ENCODE results near the gene DRC7. TPM values are rescaled to one million over a fixed set of nuclear protein-coding genes. Genes with fewer than 3 reads are reported as not detected.

The DRC7 gene
- total RNA-seq, 2 experiments from 2014 or later = not detected

GRCh38 chr16:57758331-57759117, 63.9 kb downstream of the DRC7 start:
- Mint-ChIP-seq H3K4me3 (no peak overlapping the region), H3K9me3 (no peaks in the 10 kb centered on the region), H3K27ac (no peak overlapping the region), H3K4me1 (no peaks in the 10 kb centered on the region), H3K36me3 (ENCODE audit: low read depth) (peaks cover 2% of the 10 kb centered on the region), H3K27me3 (no peaks in the 10 kb centered on the region)
- ChIA-PET CTCF (interaction anchor here (1.7 to 2.1 kb wide), 3 partner anchors 12 to 182 kb away, joined by 4 to 7 read pairs (median 5); no protein-coding TSS in a partner anchor), POLR2A (no interaction called here)
- DNase-seq = no peak

- ChIA-PET CTCF (no interaction called here), POLR2A (no interaction called here)
- DNase-seq = no peak
- H3K27me3 Mint-ChIP-seq = no peaks in the 10 kb centered on the region
- H3K9me3 Mint-ChIP-seq = no peaks in the 10 kb centered on the region
- peaks cover 2% of the 10 kb centered on the region for H3K36me3 Mint-ChIP-seq (ENCODE audit: low read depth)
- H3K27ac Mint-ChIP-seq = no peak overlapping the region
- H3K4me1 Mint-ChIP-seq = no peaks in the 10 kb centered on the region
- H3K4me3 Mint-ChIP-seq = no peak overlapping the region
These were observed 64.5 kb downstream of the DRC7 start for GRCh38 chr16:57759131-57759530.

- CTCF ChIA-PET = no interaction called here
These were observed 65.1 kb downstream of the DRC7 start for GRCh38 chr16:57759541-57760356.

GRCh38 chr16:57760357-57761160, 66.0 kb downstream of the DRC7 start:
- Mint-ChIP-seq H3K4me3 (no peak overlapping the region), H3K27ac (no peak overlapping the region), H3K27me3 (no peaks in the 10 kb centered on the region), H3K9me3 (no peaks in the 10 kb centered on the region), H3K4me1 (no peaks in the 10 kb centered on the region), H3K36me3 (ENCODE audit: low read depth) (peaks cover 2% of the 10 kb centered on the region)
- CTCF ChIA-PET = no interaction called here
- no peak for DNase-seq
- POLR2A ChIA-PET = no interaction called here

More at GRCh38 chr16:57759541-57760356, 65.1 kb downstream of the DRC7 start:
- H3K4me3 Mint-ChIP-seq = no peak overlapping the region
- no peaks in the 10 kb centered on the region for H3K27me3 Mint-ChIP-seq
- POLR2A ChIA-PET = no interaction called here
- no peaks in the 10 kb centered on the region for H3K4me1 Mint-ChIP-seq
- no peak overlapping the region for H3K27ac Mint-ChIP-seq
- H3K9me3 Mint-ChIP-seq = no peaks in the 10 kb centered on the region
- DNase-seq = no peak
- H3K36me3 Mint-ChIP-seq (ENCODE audit: low read depth) = peaks cover 2% of the 10 kb centered on the region

GRCh38 chr16:57761301-57761700, 66.7 kb downstream of the DRC7 start:
- Mint-ChIP-seq H3K27me3 (no peaks in the 10 kb centered on the region), H3K9me3 (no peaks in the 10 kb centered on the region), H3K4me1 (no peaks in the 10 kb centered on the region), H3K4me3 (no peak overlapping the region), H3K36me3 (ENCODE audit: low read depth) (no peaks in the 10 kb centered on the region), H3K27ac (no peak overlapping the region)
- ChIA-PET CTCF (no interaction called here), POLR2A (no interaction called here)
- no peak for DNase-seq

GRCh38 chr16:57761957-57762356, 67.4 kb downstream of the DRC7 start:
- POLR2A ChIA-PET = no interaction called here
- no peak for DNase-seq
- H3K4me3 Mint-ChIP-seq = no peak overlapping the region
- no peaks in the 10 kb centered on the region for H3K27me3 Mint-ChIP-seq
- H3K9me3 Mint-ChIP-seq = no peaks in the 10 kb centered on the region
- H3K36me3 Mint-ChIP-seq (ENCODE audit: low read depth) = no peaks in the 10 kb centered on the region
- CTCF ChIA-PET = no interaction called here
- no peaks in the 10 kb centered on the region for H3K4me1 Mint-ChIP-seq
- H3K27ac Mint-ChIP-seq = no peak overlapping the region

GRCh38 chr16:57762365-57763040, 67.9 kb downstream of the DRC7 start:
- Mint-ChIP-seq H3K9me3 (no peaks in the 10 kb centered on the region), H3K36me3 (ENCODE audit: low read depth) (no peaks in the 10 kb centered on the region), H3K4me1 (no peaks in the 10 kb centered on the region), H3K27ac (no peak overlapping the region), H3K27me3 (no peaks in the 10 kb centered on the region), H3K4me3 (no peak overlapping the region)
- no peak for DNase-seq
- ChIA-PET CTCF (no interaction called here), POLR2A (no interaction called here)

GRCh38 chr16:57763285-57764005, 68.8 kb downstream of the DRC7 start:
- DNase-seq = no peak
- Mint-ChIP-seq H3K27ac (no peak overlapping the region), H3K4me1 (no peaks in the 10 kb centered on the region), H3K27me3 (no peaks in the 10 kb centered on the region), H3K36me3 (ENCODE audit: low read depth) (no peaks in the 10 kb centered on the region), H3K9me3 (no peaks in the 10 kb centered on the region), H3K4me3 (no peak overlapping the region)
- POLR2A ChIA-PET = no interaction called here
- CTCF ChIA-PET = no interaction called here

- no peak overlapping the region for H3K27ac Mint-ChIP-seq
- H3K9me3 Mint-ChIP-seq = no peaks in the 10 kb centered on the region
- H3K4me1 Mint-ChIP-seq = no peaks in the 10 kb centered on the region
- DNase-seq = no peak
- ChIA-PET POLR2A (no interaction called here), CTCF (no interaction called here)
- no peak overlapping the region for H3K4me3 Mint-ChIP-seq
- no peaks in the 10 kb centered on the region for H3K27me3 Mint-ChIP-seq
- H3K36me3 Mint-ChIP-seq (ENCODE audit: low read depth) = no peaks in the 10 kb centered on the region
These were observed 69.4 kb downstream of the DRC7 start for GRCh38 chr16:57764006-57764340.

- DNase-seq = peak; percentile 23
- H3K4me1 Mint-ChIP-seq = no peaks in the 10 kb centered on the region
- H3K4me3 Mint-ChIP-seq = no peak overlapping the region
- H3K27ac Mint-ChIP-seq = no peak overlapping the region
- ChIA-PET POLR2A (no interaction called here), CTCF (no interaction called here)
- H3K9me3 Mint-ChIP-seq = no peaks in the 10 kb centered on the region
- no peaks in the 10 kb centered on the region for H3K27me3 Mint-ChIP-seq
- H3K36me3 Mint-ChIP-seq (ENCODE audit: low read depth) = no peaks in the 10 kb centered on the region
These were observed 69.9 kb downstream of the DRC7 start for GRCh38 chr16:57764341-57765159.

GRCh38 chr16:57765160-57765728, 70.6 kb downstream of the DRC7 start:
- H3K9me3 Mint-ChIP-seq = no peaks in the 10 kb centered on the region
- no peak overlapping the region for H3K27ac Mint-ChIP-seq
- H3K27me3 Mint-ChIP-seq = no peaks in the 10 kb centered on the region
- CTCF ChIA-PET = interaction anchor here (1.6 kb wide), 1 partner anchor 9 kb away, joined by 4 read pairs; no protein-coding TSS in a partner anchor
- POLR2A ChIA-PET = no interaction called here
- H3K4me3 Mint-ChIP-seq = no peak overlapping the region
- no peaks in the 10 kb centered on the region for H3K36me3 Mint-ChIP-seq (ENCODE audit: low read depth)
- no peaks in the 10 kb centered on the region for H3K4me1 Mint-ChIP-seq
- DNase-seq = no peak
